Thoracic aorta (tissue), 2 donors: Measurements from ENCODE around the gene ASB15. TPM values are rescaled to one million over a fixed set of nuclear protein-coding genes. Genes with fewer than 3 reads are reported as not detected.
A peak's percentile ranks its signal among the peaks of the same experiment; 100 is the strongest.

ENCODE experiments used
- ATAC-seq: fragments of 150-250 bp; one replicate; pipeline ENCODE4 v1.8.0; 2017; ENCODE audit warnings: low read depth; ENCODE audit not compliant: insufficient number of reproducible peaks, low FRiP score
- DNase-seq: peaks from one replicate; pipeline ENCODE4 v3.0.0-alpha.2; 2020; ENCODE audit warnings: low spot score
- H3K27ac ChIP-seq, 2 donors: fragments of 200-600 bp; sonication (generic); 1 replicate in 1 of 2; 2 replicates in 1 of 2; pipeline ENCODE4 v1.5.1; 2016; ENCODE audit warnings: mild to moderate bottlenecking in 2 of 2, moderate library complexity in 2 of 2
- H3K27me3 ChIP-seq: fragments of 200-600 bp; sonication (generic); replicated peaks from 2 replicates; pipeline ENCODE4 v1.6.0; 2016; ENCODE audit warnings: mild to moderate bottlenecking; ENCODE audit not compliant: insufficient read depth
- H3K36me3 ChIP-seq: fragments of 200-600 bp; sonication (generic); one replicate; pipeline ENCODE4 v1.5.1; 2016
- H3K4me1 ChIP-seq, 2 donors: fragments of 200-600 bp; sonication (generic); 1 replicate in 1 of 2; 2 replicates in 1 of 2; pipeline versions ENCODE4 v1.5.1 to v1.6.0; 2016; ENCODE audit warnings: low read depth in 2 of 2, mild to moderate bottlenecking in 1 of 2; ENCODE audit not compliant: control insufficient read depth in 1 of 2
- H3K4me3 ChIP-seq: fragments of 200-600 bp; sonication (generic); 2 replicates; pipeline ENCODE4 v1.5.1; 2016; ENCODE audit warnings: mild to moderate bottlenecking
- H3K9me3 ChIP-seq: fragments of 200-600 bp; sonication (generic); 2 replicates; pipeline ENCODE4 v1.5.1; 2016
- CTCF ChIP-seq: fragments of 200-600 bp; sonication (generic); IDR thresholded peaks from one replicate; pipeline ENCODE4 v1.5.1; 2019; ENCODE audit warnings: antibody characterized with exemption
- total RNA-seq, 2 donors: library from RNA; depleted of rRNA; stranded (reverse); fragments of >200 nt; gene quantifications; one replicate each; pipeline versions ENCODE4 v1.1.0 to v1.2.3, GENCODE V29; 2016

Gene ASB15
- total RNA-seq, 2 donors from 2014 or later = not detected

- peaks cover 4 to 36% of the 10 kb centered on the region in 2 donors for H3K4me1 ChIP-seq
- H3K36me3 ChIP-seq = peaks cover 8% of the 10 kb centered on the region
- H3K27me3 ChIP-seq = no peaks in the 10 kb centered on the region
- ATAC-seq = no peak
- peak overlapping the region; percentile 76 to 81 for H3K27ac ChIP-seq
- no peak for DNase-seq
- no peaks in the 10 kb centered on the region for H3K9me3 ChIP-seq
- no peak for TF ChIP-seq CTCF
- H3K4me3 ChIP-seq = peak overlapping the region; percentile 89
These were observed 44.6 kb upstream of the ASB15 start for GRCh38 chr7:123557016-123557397.

GRCh38 chr7:123557398-123558288, 44.0 kb upstream of the ASB15 start, which contains the start of gene NDUFA5:
Gene NDUFA5 (minus strand): TSS chr7:123557818. CDS start chr7:123557795, 23 bp downstream.
- peak within 1 kb of the TSS; percentile 89 for H3K4me3 ChIP-seq
- DNase-seq (peak; percentile 97), ATAC-seq (peak; percentile 100)
- no peak for TF ChIP-seq CTCF
- no peaks in the 10 kb centered on the region for H3K27me3 ChIP-seq
- no peaks in the 10 kb centered on the region for H3K9me3 ChIP-seq
- H3K36me3 ChIP-seq = peaks cover 7% of the 10 kb centered on the region
- H3K4me1 ChIP-seq = peaks cover 4 to 36% of the 10 kb centered on the region in 2 donors
- peak within 1 kb of the TSS; percentile 76 to 81 for H3K27ac ChIP-seq

GRCh38 chr7:123558289-123558874, 43.2 kb upstream of the ASB15 start:
- H3K27ac ChIP-seq = peak overlapping the region; percentile 66 to 81
- no peaks in the 10 kb centered on the region for H3K27me3 ChIP-seq

GRCh38 chr7:123562121-123562520, 39.5 kb upstream of the ASB15 start:
- no peak overlapping the region for H3K4me3 ChIP-seq
- H3K27ac ChIP-seq = no peak overlapping the region
- peaks cover 0 to 8% of the 10 kb centered on the region in 2 donors for H3K4me1 ChIP-seq
- DNase-seq = no peak
- no peak for ATAC-seq
- H3K36me3 ChIP-seq = no peaks in the 10 kb centered on the region
- no peaks in the 10 kb centered on the region for H3K9me3 ChIP-seq
- no peak for TF ChIP-seq CTCF
- no peaks in the 10 kb centered on the region for H3K27me3 ChIP-seq

More at GRCh38 chr7:123558289-123558874, 43.2 kb upstream of the ASB15 start:
- no peak for ATAC-seq
- Histone ChIP-seq H3K4me1 (peaks cover 4 to 36% of the 10 kb centered on the region in 2 donors), H3K36me3 (no peaks in the 10 kb centered on the region), H3K4me3 (peak overlapping the region; percentile 89), H3K9me3 (no peaks in the 10 kb centered on the region)
- DNase-seq = no peak
- no peak for TF ChIP-seq CTCF

GRCh38 chr7:123569352-123570010, 32.1 kb upstream of the ASB15 start:
- Histone ChIP-seq H3K4me3 (no peak overlapping the region), H3K27ac (no peak overlapping the region), H3K9me3 (no peaks in the 10 kb centered on the region), H3K27me3 (no peaks in the 10 kb centered on the region), H3K36me3 (no peaks in the 10 kb centered on the region), H3K4me1 (no peaks in the 10 kb centered on the region)
- DNase-seq (no peak), ATAC-seq (no peak)
- no peak for TF ChIP-seq CTCF
